ENCODE data around the gene CETP. TPM values are rescaled to one million over a fixed set of nuclear protein-coding genes. Genes with fewer than 3 reads are reported as not detected.

The CETP gene
- total and polyA plus RNA-seq, 9 donors = 0.13 to 1.3 (median 0.20) TPM; not detected in 4

DNA sequence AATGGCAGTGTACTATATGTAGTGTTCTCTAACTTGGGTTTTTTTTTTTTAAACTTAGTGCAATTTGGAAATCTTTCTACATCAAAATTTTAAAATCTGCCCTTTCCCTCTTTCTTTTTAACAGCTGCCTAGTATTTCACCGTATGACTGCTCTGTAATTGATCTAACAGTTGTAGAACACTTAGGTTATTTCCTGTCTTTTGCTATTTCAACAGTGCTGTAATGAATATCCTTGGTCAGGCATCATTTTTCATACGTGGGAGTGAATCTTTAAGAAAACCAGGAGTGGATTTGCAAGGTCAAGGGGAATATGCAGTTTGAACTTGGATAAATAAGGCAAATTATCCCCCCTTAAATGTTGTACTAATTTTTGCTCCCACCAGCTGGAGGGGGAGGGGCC lies 31.5 kb downstream of the CETP start:
- Histone ChIP-seq H3K4me3 (no peak overlapping the region), H3K36me3 (no peaks in the 10 kb centered on the region), H3K9me3 (no peaks in the 10 kb centered on the region), H3K27ac (no peak overlapping the region), H3K27me3 (no peaks in the 10 kb centered on the region), H3K4me1 (ENCODE audit: insufficient read depth) (peaks cover 13% of the 10 kb centered on the region)
- 33 to 49% (median 41%) methylated on average over 2 of the region's 2 CpGs for WGBS, 3 donors
- no peak for DNase-seq
- no peak for TF ChIP-seq EP300 (IDR thresholded peaks at IDR 0.05)
- TF ChIP-seq POLR2A (IDR thresholded peaks at IDR 0.05) = no peak
- TF ChIP-seq, protein P1, sequence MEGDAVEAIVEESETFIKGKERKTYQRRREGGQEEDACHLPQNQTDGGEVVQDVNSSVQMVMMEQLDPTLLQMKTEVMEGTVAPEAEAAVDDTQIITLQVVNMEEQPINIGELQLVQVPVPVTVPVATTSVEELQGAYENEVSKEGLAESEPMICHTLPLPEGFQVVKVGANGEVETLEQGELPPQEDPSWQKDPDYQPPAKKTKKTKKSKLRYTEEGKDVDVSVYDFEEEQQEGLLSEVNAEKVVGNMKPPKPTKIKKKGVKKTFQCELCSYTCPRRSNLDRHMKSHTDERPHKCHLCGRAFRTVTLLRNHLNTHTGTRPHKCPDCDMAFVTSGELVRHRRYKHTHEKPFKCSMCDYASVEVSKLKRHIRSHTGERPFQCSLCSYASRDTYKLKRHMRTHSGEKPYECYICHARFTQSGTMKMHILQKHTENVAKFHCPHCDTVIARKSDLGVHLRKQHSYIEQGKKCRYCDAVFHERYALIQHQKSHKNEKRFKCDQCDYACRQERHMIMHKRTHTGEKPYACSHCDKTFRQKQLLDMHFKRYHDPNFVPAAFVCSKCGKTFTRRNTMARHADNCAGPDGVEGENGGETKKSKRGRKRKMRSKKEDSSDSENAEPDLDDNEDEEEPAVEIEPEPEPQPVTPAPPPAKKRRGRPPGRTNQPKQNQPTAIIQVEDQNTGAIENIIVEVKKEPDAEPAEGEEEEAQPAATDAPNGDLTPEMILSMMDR (IDR thresholded peaks at IDR 0.05) = no peak
- intact Hi-C loops (cut with DNase I) = loop anchor here in 1 of 4 donors (5.0 kb wide), 1 partner anchor 806 kb away; no protein-coding TSS in a partner anchor

DNA sequence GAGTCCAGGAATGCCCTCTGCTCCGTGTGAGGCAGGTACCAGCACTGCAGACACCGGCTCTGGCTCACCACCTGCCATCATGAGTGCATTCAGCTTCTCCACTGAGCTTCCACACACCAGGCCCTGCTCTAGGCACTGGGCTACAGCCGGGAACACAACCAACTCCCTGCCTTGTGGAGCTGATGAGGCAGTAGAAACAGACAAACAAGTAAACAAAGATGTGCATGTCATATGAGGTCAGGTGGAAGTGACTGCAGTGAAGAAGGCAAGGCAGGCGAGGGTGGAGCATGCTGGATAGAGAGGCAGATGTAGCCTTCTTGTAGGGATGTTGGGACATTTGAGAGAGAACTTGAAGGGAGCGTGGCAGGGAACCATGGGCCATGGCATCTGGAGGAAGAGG lies 32.6 kb downstream of the CETP start:
- intact Hi-C loops (cut with DNase I) = loop anchor here in 1 of 4 donors (5.0 kb wide), 1 partner anchor 807 kb away; no protein-coding TSS in a partner anchor
- Histone ChIP-seq H3K27me3 (no peaks in the 10 kb centered on the region), H3K27ac (no peak overlapping the region), H3K9me3 (no peaks in the 10 kb centered on the region), H3K4me3 (no peak overlapping the region), H3K36me3 (no peaks in the 10 kb centered on the region), H3K4me1 (ENCODE audit: insufficient read depth) (peaks cover 6% of the 10 kb centered on the region)
- no peak for DNase-seq
- TF ChIP-seq, protein P1 (IDR thresholded peaks at IDR 0.05) = no peak
- TF ChIP-seq EP300 (IDR thresholded peaks at IDR 0.05) (no peak), POLR2A (IDR thresholded peaks at IDR 0.05) (no peak)
- WGBS, 3 donors = 71 to 89% (median 80%) methylated on average over 5 of the region's 5 CpGs

DNA sequence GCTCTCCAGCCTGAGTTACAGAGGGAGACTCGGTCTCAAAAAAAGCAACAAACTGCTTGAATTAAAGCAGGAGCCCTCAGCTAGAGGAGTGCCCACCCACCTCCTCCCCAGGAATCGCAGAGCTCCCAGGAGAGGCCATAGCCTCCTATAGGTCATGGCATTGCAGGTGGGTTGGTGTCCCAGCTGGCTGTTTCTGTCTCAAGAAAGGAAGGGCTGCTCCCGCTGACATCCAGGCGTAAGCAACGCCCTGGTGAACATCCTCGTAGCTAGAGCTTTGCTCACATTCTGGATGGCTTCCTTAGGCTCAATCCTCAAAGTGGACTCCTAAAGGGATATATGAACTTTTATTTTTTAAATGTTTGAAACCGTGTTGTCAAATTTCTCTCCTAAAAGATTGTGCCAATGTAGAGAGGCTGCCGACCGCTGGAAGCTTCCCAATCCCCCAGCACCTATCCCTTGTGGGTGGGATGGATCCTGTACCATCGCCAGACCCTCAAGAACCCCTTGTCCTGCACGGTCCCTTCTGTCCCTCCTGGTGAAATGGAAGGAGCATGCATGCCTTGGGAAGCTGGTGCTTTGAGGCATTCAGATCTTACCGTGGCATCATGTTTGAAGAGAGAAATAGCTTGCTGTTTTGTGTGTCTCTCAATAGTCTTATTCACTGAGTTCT lies 33.5 kb downstream of the CETP start:
- H3K4me1 ChIP-seq (ENCODE audit: insufficient read depth) = peaks cover 6% of the 10 kb centered on the region
- no peaks in the 10 kb centered on the region for H3K27me3 ChIP-seq
- no peak overlapping the region for H3K4me3 ChIP-seq
- intact Hi-C loops (cut with DNase I) = no loop called here
- H3K27ac ChIP-seq = no peak overlapping the region
- H3K9me3 ChIP-seq = no peaks in the 10 kb centered on the region
- H3K36me3 ChIP-seq = no peaks in the 10 kb centered on the region
- 81 to 85% (median 82%) methylated on average over 12 of the region's 12 CpGs for whole genome bisulfite sequencing, 3 donors
- TF ChIP-seq, protein P1 (IDR thresholded peaks at IDR 0.05) = no peak
- TF ChIP-seq POLR2A (IDR thresholded peaks at IDR 0.05) = no peak
- no peak for TF ChIP-seq EP300 (IDR thresholded peaks at IDR 0.05)
- DNase-seq = no peak

DNA sequence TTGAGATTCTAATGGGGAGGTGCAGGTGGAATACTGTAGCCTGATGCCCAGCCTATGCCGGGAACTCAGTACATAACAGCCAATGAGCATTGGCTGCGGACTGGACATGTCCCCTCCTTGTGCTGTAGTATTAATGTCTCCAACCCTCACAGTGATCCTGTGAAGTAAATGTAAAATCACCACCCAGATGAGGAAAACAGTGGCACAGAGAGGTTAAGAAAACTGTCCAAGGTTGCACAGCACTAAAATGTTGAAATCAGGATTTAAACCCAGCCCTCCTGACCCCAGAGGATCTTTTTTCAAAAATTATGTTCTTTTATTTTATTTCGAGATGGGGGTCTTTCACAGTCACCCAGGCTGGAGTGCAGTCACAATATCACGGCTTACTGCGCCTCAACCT lies 35.5 kb downstream of the CETP start:
- H3K4me3 ChIP-seq = no peak overlapping the region
- 91 to 95% (median 91%) methylated on average over 5 of the region's 5 CpGs for WGBS, 3 donors
- H3K27ac ChIP-seq = no peak overlapping the region
- no peaks in the 10 kb centered on the region for H3K4me1 ChIP-seq (ENCODE audit: insufficient read depth)
- no peaks in the 10 kb centered on the region for H3K27me3 ChIP-seq
- no peaks in the 10 kb centered on the region for H3K36me3 ChIP-seq
- no peak for DNase-seq
- intact Hi-C loops (cut with DNase I) = no loop called here
- TF ChIP-seq, protein P1 (IDR thresholded peaks at IDR 0.05) = no peak
- no peak for TF ChIP-seq EP300 (IDR thresholded peaks at IDR 0.05)
- TF ChIP-seq POLR2A (IDR thresholded peaks at IDR 0.05) = no peak
- H3K9me3 ChIP-seq = no peaks in the 10 kb centered on the region
